ENCODE results near the gene CDK6.

CDK6 gene

DNA sequence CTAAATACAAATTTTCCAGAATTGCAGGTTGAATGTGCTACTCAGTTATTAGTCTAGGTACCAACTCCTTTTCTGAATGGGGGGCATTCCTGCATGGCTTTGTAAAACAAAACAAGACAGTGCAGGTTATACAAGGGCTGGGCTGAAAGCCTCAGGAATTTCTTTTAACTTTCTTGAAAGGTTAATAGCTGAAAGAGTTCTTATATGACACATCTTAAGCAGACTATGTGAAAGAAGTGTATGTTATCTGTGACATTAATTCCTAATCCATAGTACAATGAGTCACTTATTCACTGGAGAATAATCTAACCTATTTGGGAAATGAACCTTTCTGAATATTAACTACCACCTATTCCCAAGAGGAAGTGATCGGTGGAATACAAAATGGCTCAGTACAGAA, 130.5 kb downstream of the CDK6 start:
- Histone ChIP-seq H3K4me1 (ENCODE audit: low read length) (peaks cover 22% of the 10 kb centered on the region), H3K9me3 (ENCODE audit: insufficient read depth, low read length) (peaks cover 13% of the 10 kb centered on the region; the same call in 1 of the 2 replicates), H3K36me3 (replicated peaks; ENCODE audit: low read depth, low read length) (peaks cover 24% of the 10 kb centered on the region), H3K27ac (ENCODE audit: low read length) (no peak overlapping the region), H2AFZ (ENCODE audit: low read depth, low read length) (no peak overlapping the region), H3K79me2 (ENCODE audit: low read length) (peaks cover 17% of the 10 kb centered on the region), H3K27me3 (ENCODE audit: low read depth, low read length) (no peaks in the 10 kb centered on the region), H3K9ac (ENCODE audit: low read length) (no peak overlapping the region), H3K4me2 (ENCODE audit: low read length) (no peak overlapping the region), H3K4me3 (ENCODE audit: low read length) (no peak overlapping the region), H4K20me1 (ENCODE audit: insufficient read depth, low read length) (peaks cover 12% of the 10 kb centered on the region; the same call in 1 of the 2 replicates)
- TF ChIP-seq EZH2phosphoT487 (IDR thresholded peaks at IDR 0.05; ENCODE audit: low read depth) = no peak
- TF ChIP-seq, protein P1, sequence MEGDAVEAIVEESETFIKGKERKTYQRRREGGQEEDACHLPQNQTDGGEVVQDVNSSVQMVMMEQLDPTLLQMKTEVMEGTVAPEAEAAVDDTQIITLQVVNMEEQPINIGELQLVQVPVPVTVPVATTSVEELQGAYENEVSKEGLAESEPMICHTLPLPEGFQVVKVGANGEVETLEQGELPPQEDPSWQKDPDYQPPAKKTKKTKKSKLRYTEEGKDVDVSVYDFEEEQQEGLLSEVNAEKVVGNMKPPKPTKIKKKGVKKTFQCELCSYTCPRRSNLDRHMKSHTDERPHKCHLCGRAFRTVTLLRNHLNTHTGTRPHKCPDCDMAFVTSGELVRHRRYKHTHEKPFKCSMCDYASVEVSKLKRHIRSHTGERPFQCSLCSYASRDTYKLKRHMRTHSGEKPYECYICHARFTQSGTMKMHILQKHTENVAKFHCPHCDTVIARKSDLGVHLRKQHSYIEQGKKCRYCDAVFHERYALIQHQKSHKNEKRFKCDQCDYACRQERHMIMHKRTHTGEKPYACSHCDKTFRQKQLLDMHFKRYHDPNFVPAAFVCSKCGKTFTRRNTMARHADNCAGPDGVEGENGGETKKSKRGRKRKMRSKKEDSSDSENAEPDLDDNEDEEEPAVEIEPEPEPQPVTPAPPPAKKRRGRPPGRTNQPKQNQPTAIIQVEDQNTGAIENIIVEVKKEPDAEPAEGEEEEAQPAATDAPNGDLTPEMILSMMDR (IDR thresholded peaks at IDR 0.05; ENCODE audit: low read depth, low read length) = no peak

DNA sequence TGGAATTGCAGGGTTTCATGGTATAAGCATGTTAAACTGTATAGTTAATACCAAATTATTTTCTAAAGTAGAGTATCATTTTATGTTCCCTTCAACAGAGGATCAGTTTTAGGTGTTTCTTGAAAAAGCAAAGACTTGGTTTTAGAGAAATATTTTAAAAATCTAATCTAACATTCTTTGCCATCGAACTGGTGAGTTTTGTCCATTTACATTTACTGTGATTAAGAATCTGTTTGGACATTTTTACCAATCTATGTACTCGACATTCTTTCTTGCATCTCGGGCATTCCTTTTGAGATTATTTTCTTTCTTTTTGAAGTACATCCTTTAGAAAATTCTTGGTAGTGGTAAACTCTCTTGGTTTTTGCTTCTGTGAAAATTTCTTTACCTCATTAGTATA, 131.5 kb downstream of the CDK6 start:
- TF ChIP-seq, protein P1 (IDR thresholded peaks at IDR 0.05; ENCODE audit: low read depth, low read length) = no peak
- TF ChIP-seq EZH2phosphoT487 (IDR thresholded peaks at IDR 0.05; ENCODE audit: low read depth) = no peak
- Histone ChIP-seq H3K79me2 (ENCODE audit: low read length) (peaks cover 15% of the 10 kb centered on the region), H3K27ac (ENCODE audit: low read length) (no peak overlapping the region), H3K27me3 (ENCODE audit: low read depth, low read length) (no peaks in the 10 kb centered on the region), H3K9me3 (ENCODE audit: insufficient read depth, low read length) (peaks cover 13% of the 10 kb centered on the region; the same call in 1 of the 2 replicates), H3K36me3 (replicated peaks; ENCODE audit: low read depth, low read length) (peaks cover 24% of the 10 kb centered on the region), H3K4me2 (ENCODE audit: low read length) (no peak overlapping the region), H3K4me1 (ENCODE audit: low read length) (peaks cover 22% of the 10 kb centered on the region), H4K20me1 (ENCODE audit: insufficient read depth, low read length) (peaks cover 21% of the 10 kb centered on the region; the same call in 1 of the 2 replicates), H2AFZ (ENCODE audit: low read depth, low read length) (no peak overlapping the region), H3K9ac (ENCODE audit: low read length) (no peak overlapping the region), H3K4me3 (ENCODE audit: low read length) (no peak overlapping the region)

DNA sequence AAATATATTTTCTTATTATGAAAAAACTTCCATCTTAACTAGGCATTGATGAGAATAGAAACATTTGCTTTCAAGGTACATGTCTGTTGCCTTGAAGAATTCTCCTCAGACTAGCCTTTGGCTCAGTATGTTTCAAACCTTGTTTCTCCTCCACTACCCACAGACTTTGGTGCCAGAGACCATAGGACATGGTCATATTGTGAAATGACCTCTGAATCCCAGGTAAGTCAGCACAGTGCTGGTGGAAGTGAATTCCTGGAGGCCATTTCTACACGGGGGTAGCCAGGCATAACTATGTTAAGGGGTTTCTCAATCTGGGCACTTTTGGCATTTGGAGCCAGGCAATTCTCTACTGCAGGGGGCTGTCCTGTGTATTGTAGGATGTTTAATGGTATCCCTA, 133.8 kb downstream of the CDK6 start:
- TF ChIP-seq EZH2phosphoT487 (IDR thresholded peaks at IDR 0.05; ENCODE audit: low read depth) = no peak
- TF ChIP-seq, protein P1 (IDR thresholded peaks at IDR 0.05; ENCODE audit: low read depth, low read length) = no peak
- H3K27me3 ChIP-seq (ENCODE audit: low read depth, low read length) = no peaks in the 10 kb centered on the region
- no peak overlapping the region for H3K27ac ChIP-seq (ENCODE audit: low read length)
- peaks cover 20% of the 10 kb centered on the region; the same call in 1 of the 2 replicates for H4K20me1 ChIP-seq (ENCODE audit: insufficient read depth, low read length)
- H3K4me3 ChIP-seq (ENCODE audit: low read length) = no peak overlapping the region
- H3K4me1 ChIP-seq (ENCODE audit: low read length) = peaks cover 5% of the 10 kb centered on the region; the same call in 1 of the 2 replicates
- H3K79me2 ChIP-seq (ENCODE audit: low read length) = peaks cover 8% of the 10 kb centered on the region; the same call in 1 of the 2 replicates
- H3K9me3 ChIP-seq (ENCODE audit: insufficient read depth, low read length) = peaks cover 13% of the 10 kb centered on the region; the same call in 1 of the 2 replicates
- no peak overlapping the region for H2AFZ ChIP-seq (ENCODE audit: low read depth, low read length)
- no peak overlapping the region for H3K4me2 ChIP-seq (ENCODE audit: low read length)
- H3K9ac ChIP-seq (ENCODE audit: low read length) = no peak overlapping the region
- peaks cover 24% of the 10 kb centered on the region for H3K36me3 ChIP-seq (replicated peaks; ENCODE audit: low read depth, low read length)

DNA sequence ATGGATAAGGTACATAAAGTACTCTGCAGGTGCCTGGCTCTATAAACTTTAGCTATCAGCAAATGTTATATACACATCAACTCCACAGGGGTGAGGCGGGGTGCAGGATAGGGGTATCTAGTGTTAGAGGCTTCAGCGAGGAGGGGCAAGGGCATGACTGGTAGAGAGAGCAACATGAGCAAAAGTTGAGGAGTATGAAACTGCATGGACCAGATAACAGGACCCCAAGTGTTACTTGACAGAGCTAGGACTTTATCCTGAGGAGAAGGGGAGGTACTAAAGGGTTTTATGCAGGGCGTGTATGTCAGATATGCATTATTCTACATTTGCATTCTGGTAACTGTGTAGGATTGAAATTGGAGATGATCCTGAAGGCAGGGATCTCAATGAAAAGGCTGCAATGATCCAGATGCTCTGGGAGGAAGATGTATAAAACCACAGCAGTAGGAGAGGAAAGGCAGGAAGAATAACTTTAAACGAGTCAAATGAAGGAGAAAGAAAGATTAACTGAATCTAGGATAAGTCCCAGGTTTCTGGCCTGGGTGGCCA, 136.3 kb downstream of the CDK6 start:
- no peak for TF ChIP-seq EZH2phosphoT487 (IDR thresholded peaks at IDR 0.05; ENCODE audit: low read depth)
- TF ChIP-seq, protein P1 (IDR thresholded peaks at IDR 0.05; ENCODE audit: low read depth, low read length) = no peak
- Histone ChIP-seq H3K27me3 (ENCODE audit: low read depth, low read length) (no peaks in the 10 kb centered on the region), H3K4me3 (ENCODE audit: low read length) (no peak overlapping the region), H3K9me3 (ENCODE audit: insufficient read depth, low read length) (peaks cover 1% of the 10 kb centered on the region; the same call in 1 of the 2 replicates), H3K27ac (ENCODE audit: low read length) (no peak overlapping the region), H3K79me2 (ENCODE audit: low read length) (peaks cover 9% of the 10 kb centered on the region; the same call in 1 of the 2 replicates), H2AFZ (ENCODE audit: low read depth, low read length) (no peak overlapping the region), H3K4me1 (ENCODE audit: low read length) (no peaks in the 10 kb centered on the region), H3K9ac (ENCODE audit: low read length) (no peak overlapping the region), H3K36me3 (replicated peaks; ENCODE audit: low read depth, low read length) (peaks cover 6% of the 10 kb centered on the region), H3K4me2 (ENCODE audit: low read length) (no peak overlapping the region), H4K20me1 (ENCODE audit: insufficient read depth, low read length) (peaks cover 20% of the 10 kb centered on the region; the same call in 1 of the 2 replicates)

Measured in OCI-LY3 (cell line).